Inflammatory macrophage treated with lipopolysaccharide for 1 hour (primary cell): Measurements from ENCODE around the gene PPP3R1.
A peak's percentile ranks its signal among the peaks of the same experiment; 100 is the strongest.

Experiments used
- DNase-seq, 2 donors: peaks; one replicate each; pipeline ENCODE4 v3.0.0-alpha.2; 2020 to 2022

Gene PPP3R1

GRCh38 chr2:68230241-68231060 is 21.9 kb downstream of the PPP3R1 start:
- peak in 1 of 2 donors; percentile 29 for DNase-seq

- DNase-seq, result no peak
Observed at GRCh38 chr2:68226794-68227193, 25.5 kb downstream of the PPP3R1 start.

DNA sequence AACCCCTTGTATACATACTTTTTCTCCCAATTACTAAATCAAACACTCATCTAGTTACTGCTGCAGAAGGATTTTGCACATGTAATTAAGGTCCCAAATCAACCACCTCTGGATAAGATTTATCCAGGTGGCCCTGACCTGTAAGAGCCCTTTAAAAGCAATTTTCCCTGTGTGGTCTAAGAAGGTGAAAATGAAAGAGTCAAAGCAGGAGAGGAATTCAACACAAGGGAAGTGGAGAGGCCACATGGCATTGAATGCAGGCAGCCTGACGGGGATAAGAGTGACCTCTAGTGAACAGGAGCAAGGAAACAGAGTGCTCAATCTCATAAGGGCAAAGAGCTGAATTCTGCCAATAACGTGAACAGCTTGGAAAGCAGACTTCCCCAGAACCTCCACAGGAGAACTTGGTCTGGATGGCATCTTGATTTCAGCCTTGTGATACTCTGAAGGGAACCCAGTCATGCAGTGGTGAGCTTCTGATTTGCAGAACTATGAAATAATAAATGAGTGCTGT is 27.2 kb downstream of the PPP3R1 start:
- DNase-seq, result peak; percentile 59 to 62

DNA sequence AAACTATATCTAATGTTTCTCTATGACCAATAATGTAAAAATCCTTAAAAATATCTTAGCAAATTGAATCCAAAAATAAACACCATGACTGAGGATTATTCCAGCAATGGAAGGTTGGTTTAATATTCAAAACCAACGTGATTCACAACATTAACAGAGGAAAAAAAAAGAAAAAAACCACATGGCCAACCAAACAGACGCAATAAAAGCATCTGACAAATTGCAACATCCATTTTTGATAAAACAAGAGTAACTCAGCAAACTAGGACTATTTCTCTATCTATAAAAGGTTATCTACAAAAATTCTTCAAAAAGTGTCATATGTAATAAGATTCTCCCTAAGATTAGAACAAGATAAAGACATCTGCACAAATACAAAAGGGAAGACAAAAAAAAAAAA is 28.9 kb downstream of the PPP3R1 start:
- DNase-seq, result peak; percentile 20 to 29

GRCh38 chr2:68222287-68222686 is 30.0 kb downstream of the PPP3R1 start:
- no peak for DNase-seq

GRCh38 chr2:68218343-68218901 is 33.9 kb downstream of the PPP3R1 start:
- DNase-seq, result no peak

- DNase-seq, result no peak
Observed at GRCh38 chr2:68217729-68218128, 34.6 kb downstream of the PPP3R1 start.

- no peak for DNase-seq
Observed at GRCh38 chr2:68216454-68217310, 35.6 kb downstream of the PPP3R1 start.

DNA sequence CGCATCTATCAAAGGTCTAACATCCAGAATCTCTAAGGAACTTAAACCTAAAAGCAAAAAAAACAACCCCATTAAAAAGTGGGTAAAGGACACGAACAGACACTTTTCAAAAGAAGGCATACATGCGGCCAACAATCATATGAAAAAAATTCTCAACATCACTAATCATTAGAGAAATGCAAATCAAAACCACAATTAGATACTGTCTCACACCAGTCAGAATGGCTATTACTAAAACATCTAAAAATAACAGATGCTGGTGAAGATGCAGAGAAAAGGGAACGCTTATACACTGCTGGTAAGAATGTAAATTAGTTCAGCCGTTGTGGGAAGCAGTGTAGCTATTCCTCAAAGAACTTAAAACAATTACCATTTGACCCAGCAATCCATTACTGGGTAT is 38.0 kb downstream of the PPP3R1 start:
- DNase-seq, result no peak

- peak in 1 of 2 donors; percentile 31 for DNase-seq
Observed at GRCh38 chr2:68206793-68207192, 45.5 kb downstream of the PPP3R1 start.

DNA sequence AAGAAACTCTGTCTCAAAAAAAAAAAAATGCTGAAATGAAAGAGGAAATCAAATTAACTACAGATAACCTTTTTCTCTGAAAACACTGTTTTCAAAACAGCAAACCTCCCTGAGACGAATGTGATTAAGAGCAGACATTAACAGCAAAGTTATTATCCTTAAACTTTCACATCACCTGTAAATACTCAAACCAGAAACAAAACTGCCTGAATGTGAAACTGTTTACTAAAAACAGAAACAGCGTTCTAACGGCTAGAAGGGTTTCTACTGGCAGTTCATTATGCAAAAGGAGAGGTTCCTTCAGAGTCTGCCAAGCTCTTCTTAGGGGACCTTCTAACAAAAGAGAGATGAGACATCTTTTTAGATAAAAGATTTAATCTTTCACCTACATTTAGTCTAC is 48.7 kb downstream of the PPP3R1 start:
- no peak for DNase-seq

GRCh38 chr2:68200157-68200787 is 52.1 kb downstream of the PPP3R1 start:
- DNase-seq, result peak; percentile 84

DNA sequence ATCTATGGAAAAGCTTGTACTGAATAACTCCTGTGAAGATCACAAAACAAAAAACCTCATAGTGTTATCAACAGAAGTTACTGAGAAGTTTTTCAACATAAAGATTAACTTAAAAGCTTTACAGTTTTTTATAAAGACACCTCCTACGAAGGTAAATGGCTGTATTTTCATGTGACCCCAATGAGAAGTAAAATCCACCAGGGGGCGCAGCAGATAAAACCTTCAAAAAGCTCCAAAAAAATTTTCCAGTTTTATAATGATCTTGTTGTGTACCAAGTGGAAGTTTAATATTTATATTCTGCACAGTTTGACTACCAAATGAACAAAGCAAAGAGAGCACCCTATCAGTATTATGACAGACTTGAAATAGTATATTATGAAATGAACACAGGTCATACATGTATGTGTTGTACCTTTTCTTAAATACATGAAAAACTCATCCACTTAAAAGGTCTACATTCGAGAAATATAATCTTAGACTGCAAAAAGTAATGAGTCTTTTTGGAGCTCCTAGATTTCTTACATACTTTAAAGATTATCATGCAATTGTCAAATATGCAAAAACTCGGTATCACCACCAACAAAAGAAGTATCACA is 56.1 kb downstream of the PPP3R1 start:
- DNase-seq, result peak in 1 of 2 donors; percentile 64

- DNase-seq, result peak in 1 of 2 donors; percentile 22
Observed at GRCh38 chr2:68195096-68195495, 57.2 kb downstream of the PPP3R1 start.

DNA sequence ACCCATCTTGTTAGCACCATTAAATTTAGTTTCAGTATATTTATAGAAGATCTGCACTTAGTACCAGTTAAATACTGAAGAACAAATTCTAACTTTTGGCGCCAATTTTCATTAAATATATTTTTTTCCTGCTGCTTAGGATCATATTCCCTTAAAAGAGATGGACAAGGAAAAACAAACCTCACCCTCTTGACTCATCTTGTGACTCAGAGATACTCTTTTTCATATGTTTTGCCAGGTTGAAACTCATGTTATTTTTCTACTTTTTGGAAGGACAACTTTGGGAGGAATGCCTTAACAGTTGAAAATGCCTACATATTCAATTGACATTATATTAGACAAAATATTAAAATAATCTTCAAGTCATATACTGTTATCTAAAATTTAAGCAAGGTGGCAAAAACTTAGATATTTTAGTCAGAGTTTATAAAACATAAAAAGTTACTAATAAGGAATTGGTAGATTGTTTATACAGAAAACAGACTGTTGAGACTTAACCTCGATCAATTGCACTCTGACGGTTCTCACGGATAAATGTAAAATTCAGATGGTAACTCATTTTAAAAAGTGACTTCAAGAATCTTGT is 58.5 kb downstream of the PPP3R1 start:
- DNase-seq, result no peak

DNA sequence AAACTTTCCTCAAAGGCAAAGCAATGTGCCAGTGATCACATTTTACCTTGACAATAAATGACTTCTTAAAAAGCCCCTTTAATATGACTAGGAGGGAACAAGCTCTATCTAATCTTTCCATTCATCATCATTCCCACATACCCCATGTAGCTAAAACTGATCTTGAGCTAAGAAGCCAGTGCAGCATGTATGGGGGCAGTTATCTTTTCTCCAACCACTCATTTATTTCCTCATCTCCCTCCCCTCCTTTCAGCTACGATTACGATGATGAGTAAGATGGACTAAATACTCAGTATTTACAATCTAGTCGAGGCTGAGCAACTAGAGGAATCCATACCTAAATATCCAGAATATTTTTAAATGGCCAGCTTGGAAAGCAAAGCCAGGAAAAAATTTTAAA is 59.2 kb downstream of the PPP3R1 start:
- no peak for DNase-seq

GRCh38 chr2:68190991-68191731 is 61.2 kb downstream of the PPP3R1 start:
- DNase-seq, result peak; percentile 51 to 80

DNA sequence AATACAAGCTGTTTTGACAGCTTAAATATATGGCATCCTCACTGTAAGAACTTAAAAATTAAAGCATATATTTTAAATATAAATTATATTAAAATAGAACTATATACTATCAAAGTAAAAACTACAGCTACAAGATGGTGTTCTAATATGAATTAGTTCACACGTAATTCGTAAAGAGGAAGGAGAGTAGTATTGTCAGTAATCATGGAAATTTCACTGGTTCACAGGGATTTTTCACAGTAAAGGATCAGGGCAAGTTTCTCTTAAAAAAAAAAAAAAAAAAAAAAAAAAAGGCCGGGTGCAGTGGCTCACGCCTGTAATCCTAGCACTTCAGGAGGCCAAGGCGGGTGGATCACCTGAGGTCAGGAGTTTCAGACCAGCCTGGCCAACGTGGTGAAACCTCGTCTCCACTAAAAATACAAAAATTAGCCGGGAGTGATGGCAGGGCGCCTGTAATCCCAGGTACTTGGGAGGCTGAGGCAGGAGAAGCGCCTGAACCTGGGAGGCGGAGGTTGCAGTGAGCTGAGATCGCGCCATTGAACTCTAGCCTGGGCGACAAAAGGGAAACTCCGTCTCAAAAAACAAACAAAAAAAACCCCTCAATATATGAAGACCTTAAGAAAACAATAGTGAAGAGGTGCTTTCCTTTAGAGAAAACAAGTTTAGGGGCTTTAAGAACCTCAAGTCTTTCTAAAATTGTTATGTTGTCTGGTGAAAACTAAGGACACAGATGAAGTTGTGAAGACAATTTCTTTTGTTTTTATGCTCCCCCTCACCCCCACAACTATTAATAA is 62.1 kb downstream of the PPP3R1 start:
- peak; percentile 45 to 58 for DNase-seq

GRCh38 chr2:68188831-68189230 is 63.5 kb downstream of the PPP3R1 start:
- no peak for DNase-seq

DNA sequence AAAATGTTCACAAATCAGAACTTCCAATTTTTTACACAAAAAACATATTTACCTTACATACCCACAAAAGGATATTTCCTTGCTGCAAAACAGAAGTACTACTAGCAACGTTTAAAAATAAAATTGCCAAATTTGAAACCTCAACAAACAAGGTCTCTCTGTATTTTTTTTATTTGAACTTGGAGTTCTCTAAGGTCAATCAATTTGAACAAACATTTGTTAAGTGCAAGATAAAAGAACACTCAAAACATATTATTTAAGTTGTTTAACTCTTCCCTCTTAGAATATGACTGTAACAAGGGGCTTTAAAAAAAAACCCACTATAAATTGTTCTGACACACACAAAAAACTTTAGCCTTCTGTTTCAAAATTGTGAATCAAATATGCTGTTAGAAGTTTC is 65.0 kb downstream of the PPP3R1 start:
- DNase-seq, result no peak
